PC-9 (cell line): Measurements from ENCODE around the gene YAP1. TPM values are rescaled to one million over a fixed set of nuclear protein-coding genes. Genes with fewer than 3 reads are reported as not detected.
"Not testable (repeated sequence)": the region's sequence is repeated elsewhere in the genome, so short reads cannot be mapped to it uniquely, and the experiment has no call there.

Source experiments
- BruUV-seq: library from RNA; stranded (reverse); fragments of 400-500 nt; replicated peaks from 2 replicates; lab custom pipeline; 2021; lab: Mats Ljungman, UMichigan
- CTCF ChIA-PET: fragments of 300-600 bp; sonication (Branson Sonifier 250); formaldehyde crosslinking; loops from one replicate; lab custom pipeline; 2022; ENCODE audit warnings: antibody characterized with exemption; lab: Charles Lee
- POLR2A ChIA-PET: fragments of 300-600 bp; sonication (Branson Sonifier 250); formaldehyde crosslinking; loops from one replicate; lab custom pipeline; 2022; ENCODE audit warnings: antibody characterized with exemption; ENCODE audit not compliant: unreplicated experiment; lab: Charles Lee
- DNase-seq, 2 experiments: peaks; one replicate each; pipeline versions ENCODE4 v3.0.0 to v3.0.0-alpha.2; 2015 to 2022; ENCODE audit warnings: mixed read lengths in 1 of 2
- H2AFZ ChIP-seq: fragments of 200-600 bp; sonication (generic); 2 replicates; pipeline ENCODE4 v1.8.1; 2017; ENCODE audit warnings: antibody characterized with exemption
- H3F3A ChIP-seq: fragments of 200-600 bp; sonication (generic); 2 replicates; pipeline ENCODE4 v1.8.1; 2017; ENCODE audit warnings: antibody characterized with exemption, mild to moderate bottlenecking, low read depth; ENCODE audit not compliant: insufficient read depth
- H3K27ac ChIP-seq: fragments of 200-600 bp; sonication (generic); 2 replicates; pipeline ENCODE4 v1.6.1; 2016; ENCODE audit warnings: mixed run types
- H3K27me3 ChIP-seq: fragments of 200-600 bp; sonication (generic); 2 replicates; pipeline ENCODE4 v1.6.1; 2016; ENCODE audit warnings: low read depth, mixed run types; ENCODE audit not compliant: insufficient read depth
- H3K36me3 ChIP-seq: fragments of 200-600 bp; sonication (generic); 2 replicates; pipeline ENCODE4 v1.6.1; 2016; ENCODE audit warnings: low read depth, mixed run types
- H3K4me1 ChIP-seq: fragments of 200-600 bp; sonication (generic); replicated peaks from 2 replicates; pipeline ENCODE4 v1.6.1; 2016; ENCODE audit warnings: mixed run types; ENCODE audit not compliant: insufficient read depth
- H3K4me2 ChIP-seq: fragments of 200-600 bp; sonication (generic); 2 replicates; pipeline ENCODE4 v1.6.1; 2017; ENCODE audit warnings: mixed run types
- H3K4me3 ChIP-seq: fragments of 200-600 bp; sonication (generic); 2 replicates; pipeline ENCODE4 v1.6.1; 2016; ENCODE audit warnings: mixed run types
- H3K79me2 ChIP-seq: fragments of 200-600 bp; sonication (generic); 2 replicates; pipeline ENCODE4 v1.6.1; 2017; ENCODE audit warnings: low read depth, mixed run types
- H3K9me2 ChIP-seq: fragments of 200-600 bp; sonication (generic); 2 replicates; pipeline ENCODE4 v1.8.1; 2017; ENCODE audit warnings: mild to moderate bottlenecking; ENCODE audit not compliant: insufficient read depth
- H3K9me3 ChIP-seq: fragments of 200-600 bp; sonication (generic); 2 replicates; pipeline ENCODE4 v1.8.1; 2016; ENCODE audit warnings: low read depth; ENCODE audit not compliant: insufficient read depth
- H4K20me1 ChIP-seq: fragments of 200-600 bp; sonication (generic); 2 replicates; pipeline ENCODE4 v1.8.1; 2017; ENCODE audit not compliant: insufficient read depth
- EZH2 ChIP-seq: fragments of 200-600 bp; sonication (generic); IDR thresholded peaks from 2 replicates; pipeline ENCODE4 v1.8.0; 2017; ENCODE audit warnings: antibody characterized with exemption, low read depth
- intact Hi-C: fragments of 100-400 bp; cut with micrococcal nuclease; formaldehyde crosslinking; loops from one replicate; pipeline ENCODE4 v1.10.0; 2022; ENCODE audit not compliant: unreplicated experiment
- total RNA-seq: library from RNA; stranded (reverse); gene quantifications from 2 replicates; pipeline ENCODE4 v1.2.3, GENCODE V29; 2021
- TF ChIP-seq, protein P1 (sequence below): fragments of 200-600 bp; sonication (generic); conservative IDR thresholded peaks from 2 replicates; pipeline ENCODE4 v1.6.1; 2017; ENCODE audit warnings: mixed run types, antibody characterized with exemption, mild to moderate bottlenecking, moderate library complexity

YAP1 gene
- total RNA-seq, 1 experiment from 2014 or later = 111 TPM

DNA sequence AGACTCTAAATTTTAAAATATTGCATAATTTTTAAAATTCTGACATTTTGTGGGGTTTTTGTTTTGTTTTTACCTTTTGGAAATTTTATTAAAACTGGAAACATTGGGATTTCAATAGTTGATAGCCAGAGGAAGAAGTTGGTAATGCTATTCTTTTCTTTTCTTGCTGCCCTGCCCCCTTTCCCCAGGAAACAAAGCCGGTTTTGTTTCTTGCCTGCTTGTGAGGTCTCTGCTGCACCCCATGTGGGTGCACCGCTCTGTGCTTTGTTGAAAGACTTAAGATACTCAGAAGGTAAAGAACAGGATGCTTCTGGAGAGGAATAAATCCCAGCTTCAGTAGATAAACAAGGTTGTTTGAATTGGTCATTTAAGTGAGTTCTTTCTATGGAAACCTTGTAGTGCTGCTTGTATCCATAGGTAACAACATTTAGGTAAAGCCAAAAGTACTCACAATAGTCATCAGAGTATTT lies 87.5 kb downstream of the YAP1 start:
- TF ChIP-seq EZH2 = no peak
- TF ChIP-seq, protein P1, sequence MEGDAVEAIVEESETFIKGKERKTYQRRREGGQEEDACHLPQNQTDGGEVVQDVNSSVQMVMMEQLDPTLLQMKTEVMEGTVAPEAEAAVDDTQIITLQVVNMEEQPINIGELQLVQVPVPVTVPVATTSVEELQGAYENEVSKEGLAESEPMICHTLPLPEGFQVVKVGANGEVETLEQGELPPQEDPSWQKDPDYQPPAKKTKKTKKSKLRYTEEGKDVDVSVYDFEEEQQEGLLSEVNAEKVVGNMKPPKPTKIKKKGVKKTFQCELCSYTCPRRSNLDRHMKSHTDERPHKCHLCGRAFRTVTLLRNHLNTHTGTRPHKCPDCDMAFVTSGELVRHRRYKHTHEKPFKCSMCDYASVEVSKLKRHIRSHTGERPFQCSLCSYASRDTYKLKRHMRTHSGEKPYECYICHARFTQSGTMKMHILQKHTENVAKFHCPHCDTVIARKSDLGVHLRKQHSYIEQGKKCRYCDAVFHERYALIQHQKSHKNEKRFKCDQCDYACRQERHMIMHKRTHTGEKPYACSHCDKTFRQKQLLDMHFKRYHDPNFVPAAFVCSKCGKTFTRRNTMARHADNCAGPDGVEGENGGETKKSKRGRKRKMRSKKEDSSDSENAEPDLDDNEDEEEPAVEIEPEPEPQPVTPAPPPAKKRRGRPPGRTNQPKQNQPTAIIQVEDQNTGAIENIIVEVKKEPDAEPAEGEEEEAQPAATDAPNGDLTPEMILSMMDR = no peak
- no peaks in the 10 kb centered on the region for H4K20me1 ChIP-seq
- peaks cover 36% of the 10 kb centered on the region for H3K36me3 ChIP-seq
- H3K4me2 ChIP-seq = no peak overlapping the region
- ChIA-PET POLR2A (no interaction called here), CTCF (interaction anchor here (0.6 kb wide), 1 partner anchor 204 kb away, joined by 4 read pairs; no protein-coding TSS in a partner anchor)
- intact Hi-C loops = no loop called here
- peaks cover 13% of the 10 kb centered on the region for H3F3A ChIP-seq
- H3K27ac ChIP-seq = no peak overlapping the region
- H2AFZ ChIP-seq = no peak overlapping the region
- no TSS peak for BruUV-seq
- DNase-seq = no peak
- peaks cover 10% of the 10 kb centered on the region; the same call in 1 of the 2 replicates for H3K9me3 ChIP-seq
- H3K27me3 ChIP-seq = no peaks in the 10 kb centered on the region
- no peaks in the 10 kb centered on the region for H3K4me1 ChIP-seq
- H3K4me3 ChIP-seq = no peak overlapping the region
- no peaks in the 10 kb centered on the region for H3K9me2 ChIP-seq
- peaks cover 55% of the 10 kb centered on the region for H3K79me2 ChIP-seq

DNA sequence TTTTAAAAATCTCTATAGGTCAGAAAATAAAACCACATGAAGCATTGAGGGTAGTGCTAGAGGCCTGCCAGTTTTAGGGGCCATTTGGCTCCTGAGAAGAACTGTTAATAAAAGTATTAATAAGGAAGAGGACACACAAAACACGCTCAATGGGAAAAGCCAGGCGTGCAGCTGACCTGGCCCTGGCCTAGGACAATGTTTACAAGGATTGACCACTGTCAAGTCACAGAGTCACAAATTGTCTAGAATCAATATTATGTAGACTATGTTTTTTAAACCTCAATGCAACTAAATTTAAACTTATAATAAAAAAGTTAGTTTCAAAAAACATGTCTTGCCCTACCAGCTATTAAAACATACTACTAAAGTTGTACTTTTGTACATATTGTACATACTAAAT lies 89.4 kb downstream of the YAP1 start:
- H3K27ac ChIP-seq = no peak overlapping the region
- H3K9me2 ChIP-seq = no peaks in the 10 kb centered on the region
- POLR2A ChIA-PET = interaction anchor here (0.6 kb wide), 1 partner anchor 905 kb away, joined by 3 read pairs; no protein-coding TSS in a partner anchor
- peaks cover 10% of the 10 kb centered on the region; the same call in 1 of the 2 replicates for H3K9me3 ChIP-seq
- H3F3A ChIP-seq = peaks cover 21% of the 10 kb centered on the region
- H3K4me1 ChIP-seq = no peaks in the 10 kb centered on the region
- peaks cover 38% of the 10 kb centered on the region for H3K36me3 ChIP-seq
- CTCF ChIA-PET = interaction anchor here (0.6 kb wide), 2 partner anchors 69 to 83 kb away, joined by 3 to 9 read pairs; no protein-coding TSS in a partner anchor
- no peak for DNase-seq
- H4K20me1 ChIP-seq = peaks cover 8% of the 10 kb centered on the region; the same call in 1 of the 2 replicates
- no peak overlapping the region for H3K4me2 ChIP-seq
- no peak overlapping the region for H3K4me3 ChIP-seq
- no peaks in the 10 kb centered on the region for H3K27me3 ChIP-seq
- no peak for TF ChIP-seq EZH2
- TF ChIP-seq, protein P1 = no peak
- peaks cover 66% of the 10 kb centered on the region for H3K79me2 ChIP-seq
- intact Hi-C loops = no loop called here
- BruUV-seq = no TSS peak
- H2AFZ ChIP-seq = no peak overlapping the region

DNA sequence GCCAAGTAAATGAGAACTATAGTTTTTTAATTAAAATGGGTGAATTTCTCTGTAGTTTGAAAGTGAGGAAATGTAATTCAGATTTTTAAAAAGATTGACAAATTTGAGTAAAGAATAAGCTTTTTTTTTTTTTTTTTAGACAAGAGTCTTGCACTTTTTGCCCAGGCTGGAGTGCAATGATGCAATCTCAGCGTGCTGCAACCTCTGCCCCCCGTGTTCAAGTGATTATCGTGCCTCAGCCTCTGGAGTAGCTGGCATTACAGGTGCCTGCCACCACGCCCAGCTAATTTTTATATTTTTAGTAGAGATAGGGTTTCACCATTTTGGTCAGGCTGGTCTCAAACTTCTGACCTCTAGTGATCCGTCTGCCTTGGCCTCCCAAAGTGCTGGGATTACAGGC lies 90.1 kb downstream of the YAP1 start:
- H4K20me1 ChIP-seq, H2AFZ ChIP-seq, H3K9me2 ChIP-seq, H3K9me3 ChIP-seq, DNase-seq, H3K27me3 ChIP-seq, POLR2A ChIA-PET, H3K4me2 ChIP-seq, intact Hi-C loops, H3K4me1 ChIP-seq, BruUV-seq, H3K27ac ChIP-seq, H3K4me3 ChIP-seq: not testable (repeated sequence)
- Histone ChIP-seq H3F3A (peaks cover 28% of the 10 kb centered on the region), H3K36me3 (peaks cover 32% of the 10 kb centered on the region), H3K79me2 (peaks cover 63% of the 10 kb centered on the region)
- CTCF ChIA-PET = interaction anchor here (0.6 kb wide), 2 partner anchors 69 to 82 kb away, joined by 3 to 9 read pairs; no protein-coding TSS in a partner anchor
